Gastrocnemius medialis (tissue), 4 donors: ENCODE results near the gene C1QC. TPM values are rescaled to one million over a fixed set of nuclear protein-coding genes. Genes with fewer than 3 reads are reported as not detected.

Source experiments
- ATAC-seq, 2 donors: fragments of 150-250 bp; one replicate each; pipeline ENCODE4 v1.9.1; 2016
- DNase-seq, 2 donors: peaks; one replicate each; pipeline ENCODE4 v3.0.0-alpha.2; 2019
- H3K27ac ChIP-seq, 4 donors: fragments of 200-600 bp; sonication (generic); 1 replicate in 1 of 4; 2 replicates in 3 of 4; pipeline ENCODE4 v1.5.1; 2016 to 2018; ENCODE audit warnings: mild to moderate bottlenecking in 2 of 4, moderate library complexity in 1 of 4
- H3K27me3 ChIP-seq, 3 donors: fragments of 200-600 bp; sonication (generic) in 2 of 3; 1 replicate in 1 of 3; 2 replicates in 2 of 3; pipeline versions ENCODE4 v1.5.1 to v1.6.0; 2016 to 2019; ENCODE audit warnings: mild to moderate bottlenecking in 1 of 3, moderate library complexity in 1 of 3
- H3K36me3 ChIP-seq, 2 donors: fragments of 200-600 bp; sonication (generic) in 1 of 2; one replicate each; pipeline ENCODE4 v1.5.1; 2017 to 2018
- H3K4me1 ChIP-seq, 2 donors: fragments of 200-600 bp; sonication (generic) in 1 of 2; one replicate each; pipeline ENCODE4 v1.5.1; 2016 to 2017; ENCODE audit warnings: mild to moderate bottlenecking in 2 of 2
- H3K4me3 ChIP-seq, 4 donors: fragments of 200-600 bp; sonication (generic) in 3 of 4; 1 replicate in 1 of 4; 2 replicates in 3 of 4; pipeline ENCODE4 v1.5.1; 2016 to 2019; ENCODE audit warnings: mild to moderate bottlenecking in 2 of 4
- H3K9me3 ChIP-seq, 3 donors: fragments of 200-600 bp; sonication (generic) in 2 of 3; 1 replicate in 1 of 3; 2 replicates in 2 of 3; pipeline ENCODE4 v1.5.1; 2016 to 2019
- POLR2A ChIP-seq, 2 donors: fragments of 450-650 bp; IDR thresholded peaks; one replicate each; pipeline ENCODE4 v1.6.1; 2017; ENCODE audit warnings: antibody characterized with exemption in 2 of 2, mild to moderate bottlenecking in 2 of 2, moderate library complexity in 2 of 2
- in situ Hi-C, 4 donors: fragments of 200-750 bp; cut with MboI; loops; one replicate each; pipeline versions ENCODE4 v1.15.0 to v1.8.0; 2017; ENCODE audit warnings: low sequenced_read_pairs in 4 of 4
- intact Hi-C: fragments of 100-400 bp; cut with DNase I; formaldehyde crosslinking; loops from one replicate; pipeline ENCODE4 v1.15.1; 2023; ENCODE audit warnings: low total_unique reads
- total RNA-seq, 4 donors: library from RNA; depleted of rRNA; stranded (reverse); fragments of >200 nt; gene quantifications; one replicate each; pipeline versions ENCODE4 v1.1.0 to v1.2.3, GENCODE V29; 2016
- TF ChIP-seq, protein P1 (sequence below), 5 experiments: fragments of 450-650 bp in 3 of 5; fragments of 200-600 bp in 2 of 5; sonication (generic) in 2 of 5; IDR thresholded peaks in 4 of 5; conservative IDR thresholded peaks in 1 of 5; 1 replicate in 4 of 5; 2 replicates in 1 of 5; pipeline ENCODE4 v1.5.1; 2016 to 2019; ENCODE audit warnings: antibody characterized with exemption in 5 of 5, mild to moderate bottlenecking in 3 of 5, moderate library complexity in 3 of 5

C1QC gene
- total RNA-seq, 4 donors from 2014 or later = 12.9 to 66.3 (median 33.5) TPM

DNA sequence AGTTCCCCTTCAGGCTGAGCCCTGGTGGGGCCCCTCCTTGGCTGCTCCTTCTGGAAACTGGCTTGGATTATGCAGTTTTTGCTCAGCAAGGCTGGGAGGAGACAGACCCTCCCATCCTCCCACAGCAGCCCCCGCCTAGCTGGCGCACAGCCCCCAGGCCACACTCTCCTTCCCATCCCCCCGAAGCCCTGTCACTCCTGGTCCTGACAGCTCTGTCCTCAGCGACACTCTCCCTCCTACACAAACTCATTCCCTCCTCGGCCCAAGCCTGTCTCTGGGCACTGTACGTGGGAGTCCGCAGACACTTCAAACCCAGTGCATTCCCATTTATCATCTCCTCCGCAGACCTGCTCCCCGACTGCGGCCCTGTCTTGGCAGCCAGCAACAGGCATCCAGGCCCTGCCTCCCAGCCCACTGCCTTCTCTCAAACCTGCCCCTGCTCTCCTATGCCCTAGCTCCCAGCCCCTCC is 42.2 kb downstream of the C1QC start:
- in situ Hi-C loops = no loop called here
- H3K27ac ChIP-seq = no peak overlapping the region

DNA sequence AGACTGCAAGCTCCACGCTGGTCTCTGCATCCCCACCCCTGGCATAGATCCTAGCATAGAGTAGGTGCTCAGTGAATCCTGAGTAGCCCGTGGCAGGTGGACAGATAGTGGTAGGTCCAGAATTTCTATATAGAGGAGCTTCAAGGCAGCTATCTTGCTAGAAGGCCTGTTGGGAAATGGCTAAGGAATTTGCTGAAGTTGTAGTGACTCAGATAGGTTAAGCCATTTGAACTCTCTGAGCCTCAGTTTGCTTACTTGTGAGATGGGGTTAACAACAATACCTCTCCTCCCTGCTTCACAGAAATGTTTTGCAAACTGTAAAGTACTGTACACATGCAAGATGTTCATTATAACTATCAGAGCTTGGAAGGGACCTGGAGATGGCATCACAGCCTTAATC is 43.8 kb downstream of the C1QC start:
- Histone ChIP-seq H3K4me3 (no peak overlapping the region), H3K9me3 (no peaks in the 10 kb centered on the region), H3K4me1 (no peaks in the 10 kb centered on the region), H3K36me3 (no peaks in the 10 kb centered on the region), H3K27ac (no peak overlapping the region), H3K27me3 (peaks cover 0 to 23% (median 9%) of the 10 kb centered on the region in 3 donors)
- no peak for DNase-seq
- in situ Hi-C loops = no loop called here
- intact Hi-C loops = no loop called here
- no peak for ATAC-seq
- no peak for TF ChIP-seq POLR2A (IDR thresholded peaks at IDR 0.05)
- TF ChIP-seq, protein P1, sequence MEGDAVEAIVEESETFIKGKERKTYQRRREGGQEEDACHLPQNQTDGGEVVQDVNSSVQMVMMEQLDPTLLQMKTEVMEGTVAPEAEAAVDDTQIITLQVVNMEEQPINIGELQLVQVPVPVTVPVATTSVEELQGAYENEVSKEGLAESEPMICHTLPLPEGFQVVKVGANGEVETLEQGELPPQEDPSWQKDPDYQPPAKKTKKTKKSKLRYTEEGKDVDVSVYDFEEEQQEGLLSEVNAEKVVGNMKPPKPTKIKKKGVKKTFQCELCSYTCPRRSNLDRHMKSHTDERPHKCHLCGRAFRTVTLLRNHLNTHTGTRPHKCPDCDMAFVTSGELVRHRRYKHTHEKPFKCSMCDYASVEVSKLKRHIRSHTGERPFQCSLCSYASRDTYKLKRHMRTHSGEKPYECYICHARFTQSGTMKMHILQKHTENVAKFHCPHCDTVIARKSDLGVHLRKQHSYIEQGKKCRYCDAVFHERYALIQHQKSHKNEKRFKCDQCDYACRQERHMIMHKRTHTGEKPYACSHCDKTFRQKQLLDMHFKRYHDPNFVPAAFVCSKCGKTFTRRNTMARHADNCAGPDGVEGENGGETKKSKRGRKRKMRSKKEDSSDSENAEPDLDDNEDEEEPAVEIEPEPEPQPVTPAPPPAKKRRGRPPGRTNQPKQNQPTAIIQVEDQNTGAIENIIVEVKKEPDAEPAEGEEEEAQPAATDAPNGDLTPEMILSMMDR (IDR thresholded peaks at IDR 0.05 in 4 of 5, conservative IDR thresholded peaks at IDR 0.05 in 1 of 5) = no peak

More for the DNA sequence above, 42.2 kb downstream of the C1QC start:
- Histone ChIP-seq H3K4me3 (no peak overlapping the region), H3K27me3 (peaks cover 7 to 23% (median 9%) of the 10 kb centered on the region in 3 donors), H3K9me3 (no peaks in the 10 kb centered on the region), H3K36me3 (no peaks in the 10 kb centered on the region), H3K4me1 (no peaks in the 10 kb centered on the region)
- intact Hi-C loops = no loop called here
- DNase-seq = no peak
- no peak for ATAC-seq
- TF ChIP-seq, protein P1 (IDR thresholded peaks at IDR 0.05 in 4 of 5, conservative IDR thresholded peaks at IDR 0.05 in 1 of 5) = no peak
- TF ChIP-seq POLR2A (IDR thresholded peaks at IDR 0.05) = no peak

DNA sequence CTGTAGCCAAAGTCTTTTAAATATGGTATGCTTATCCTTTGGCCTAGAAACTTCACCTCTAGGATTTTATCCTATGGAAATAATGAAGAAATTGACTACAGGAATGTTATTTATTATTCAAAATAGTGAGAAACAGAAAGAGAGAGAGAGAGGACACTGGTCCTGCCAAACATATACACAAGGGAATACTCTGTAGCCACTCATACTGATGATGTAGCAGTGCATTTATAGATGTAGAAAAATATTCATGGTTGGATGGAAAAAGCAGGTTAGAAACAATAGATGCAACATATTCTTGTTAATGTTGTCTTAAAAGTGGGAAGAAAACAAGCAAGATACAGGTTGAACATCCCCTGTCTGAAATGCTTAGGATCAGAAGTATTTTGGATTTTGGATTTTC is 45.0 kb downstream of the C1QC start:
- Histone ChIP-seq H3K4me1 (no peaks in the 10 kb centered on the region), H3K27me3 (peaks cover 0 to 23% (median 9%) of the 10 kb centered on the region in 3 donors), H3K9me3 (no peaks in the 10 kb centered on the region), H3K27ac (no peak overlapping the region), H3K36me3 (no peaks in the 10 kb centered on the region), H3K4me3 (no peak overlapping the region)
- TF ChIP-seq POLR2A (IDR thresholded peaks at IDR 0.05) = no peak
- TF ChIP-seq, protein P1 (IDR thresholded peaks at IDR 0.05 in 4 of 5, conservative IDR thresholded peaks at IDR 0.05 in 1 of 5) = no peak
- no peak for ATAC-seq
- in situ Hi-C loops = no loop called here
- intact Hi-C loops = no loop called here
- DNase-seq = no peak

DNA sequence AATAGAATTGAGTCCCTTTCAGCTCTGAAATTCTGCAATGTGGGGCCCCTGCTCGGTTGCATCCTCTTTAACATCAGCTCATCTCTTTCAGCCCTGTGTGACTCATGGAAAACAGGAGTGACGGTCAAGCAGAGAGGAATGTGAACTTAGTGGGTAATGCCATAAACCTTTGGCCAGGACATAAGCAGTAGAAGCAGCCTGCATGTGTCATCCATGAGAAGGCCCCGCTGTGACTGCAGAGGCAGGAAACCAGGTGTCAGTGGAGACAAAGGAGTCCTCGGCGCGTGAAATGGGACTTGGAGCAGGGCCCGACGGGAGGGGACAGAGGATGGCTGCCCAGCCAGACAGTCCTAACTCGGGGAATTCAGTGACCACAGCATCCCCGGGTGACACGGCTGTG is 46.1 kb downstream of the C1QC start:
- intact Hi-C loops (no loop called here), in situ Hi-C loops (no loop called here)
- Histone ChIP-seq H3K27ac (no peak overlapping the region), H3K27me3 (peaks cover 0 to 23% (median 9%) of the 10 kb centered on the region in 3 donors), H3K9me3 (no peaks in the 10 kb centered on the region), H3K4me3 (no peak overlapping the region), H3K4me1 (no peaks in the 10 kb centered on the region), H3K36me3 (no peaks in the 10 kb centered on the region)
- ATAC-seq = no peak
- DNase-seq = no peak
- TF ChIP-seq, protein P1 (IDR thresholded peaks at IDR 0.05 in 4 of 5, conservative IDR thresholded peaks at IDR 0.05 in 1 of 5) = no peak
- TF ChIP-seq POLR2A (IDR thresholded peaks at IDR 0.05) = no peak
